Erythroblast (primary cell): ENCODE results near the gene MED27.

Experiments
- GATA1 ChIP-seq: IDR thresholded peaks from 2 replicates; pipeline ENCODE4 v1.6.1; 2011; ENCODE audit warnings: low read depth, mild to moderate bottlenecking, control low read depth, low read length, moderate library complexity
- POLR2A ChIP-seq: IDR thresholded peaks from 2 replicates; pipeline ENCODE4 v1.6.1; 2011; ENCODE audit warnings: mild to moderate bottlenecking, low read length

DNA sequence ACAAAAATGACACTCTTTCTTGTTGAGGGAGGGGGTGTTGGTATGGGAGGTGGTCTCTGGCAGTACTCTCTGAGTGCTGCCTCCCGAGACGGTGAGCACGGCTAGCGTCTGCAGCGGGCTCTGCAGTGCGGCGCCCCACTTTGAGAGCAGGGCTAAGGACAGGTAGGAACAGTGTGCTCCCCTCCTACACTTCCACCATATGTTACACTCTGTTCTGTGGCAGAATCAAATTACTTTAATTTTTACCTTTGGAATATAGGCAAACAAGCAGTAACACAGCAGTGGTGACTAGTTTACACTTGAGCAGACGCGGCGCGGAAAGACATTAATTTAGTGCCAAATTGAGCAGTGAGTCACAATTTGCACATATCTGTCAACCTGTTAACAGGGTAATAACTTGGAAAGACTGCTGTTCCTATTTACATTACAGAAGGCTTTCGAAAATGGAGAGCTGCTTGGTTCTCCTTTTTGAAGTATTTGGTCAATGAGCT is 136.3 kb downstream of the MED27 start:
- no peak for TF ChIP-seq POLR2A
- TF ChIP-seq GATA1, result no peak
